Lung microvascular endothelial cell (primary cell): ENCODE results near the gene RNU6-1. TPM values are rescaled to one million over a fixed set of nuclear protein-coding genes. Genes with fewer than 3 reads are reported as not detected.
A peak's percentile ranks its signal among the peaks of the same experiment; 100 is the strongest.

Source experiments
- DNase-seq, 2 donors: peaks; one replicate each; pipeline versions ENCODE4 v3.0.0 to v3.0.0-alpha.2; 2010; ENCODE audit warnings: low read depth in 2 of 2
- total RNA-seq: library from RNA; depleted of rRNA; stranded (reverse); fragments of >200 nt; gene quantifications from 2 replicates; pipeline ENCODE4 v1.2.1, GENCODE V29; 2014

RNU6-1 gene
- total RNA-seq, 1 donor from 2014 or later: not detected

DNA sequence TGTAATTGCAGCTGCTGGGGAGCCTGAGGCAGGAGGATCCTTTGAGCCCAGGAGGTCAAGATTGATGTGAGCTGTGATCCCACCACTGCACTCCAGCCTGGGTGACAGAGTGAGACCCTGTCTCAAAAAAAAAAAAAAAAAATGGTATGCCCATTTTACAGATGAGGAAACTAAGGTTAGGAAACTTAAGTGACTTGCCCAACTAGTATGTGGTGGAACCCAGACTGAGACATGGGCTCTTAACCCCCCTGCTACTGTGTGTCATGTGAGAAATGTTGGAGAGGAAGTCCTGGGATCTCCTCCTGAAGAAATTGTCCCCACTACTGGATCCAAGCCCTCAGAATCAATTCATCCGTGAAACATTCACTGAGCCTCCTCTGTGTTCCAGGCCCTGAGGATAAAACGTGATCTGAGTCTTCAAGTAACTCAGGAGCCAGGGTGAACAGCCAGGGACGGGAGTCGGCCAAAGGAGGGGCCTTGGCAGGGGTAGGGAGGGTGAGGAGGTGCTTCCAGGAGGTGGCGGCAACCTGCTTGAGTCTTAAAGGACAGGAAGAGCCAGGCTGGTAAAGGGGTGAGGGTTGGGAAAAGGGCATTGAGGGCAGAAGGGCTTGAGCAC lies 19.6 kb upstream of the RNU6-1 start:
- no peak for DNase-seq

- no peak for DNase-seq
Observed at GRCh38 chr15:67857220-67857619, 17.4 kb upstream of the RNU6-1 start.

- no peak for DNase-seq
Observed at GRCh38 chr15:67855842-67856241, 16.0 kb upstream of the RNU6-1 start.

GRCh38 chr15:67854358-67854757 lies 14.5 kb upstream of the RNU6-1 start:
- DNase-seq: peak in 1 of 2 donors; percentile 70

DNA sequence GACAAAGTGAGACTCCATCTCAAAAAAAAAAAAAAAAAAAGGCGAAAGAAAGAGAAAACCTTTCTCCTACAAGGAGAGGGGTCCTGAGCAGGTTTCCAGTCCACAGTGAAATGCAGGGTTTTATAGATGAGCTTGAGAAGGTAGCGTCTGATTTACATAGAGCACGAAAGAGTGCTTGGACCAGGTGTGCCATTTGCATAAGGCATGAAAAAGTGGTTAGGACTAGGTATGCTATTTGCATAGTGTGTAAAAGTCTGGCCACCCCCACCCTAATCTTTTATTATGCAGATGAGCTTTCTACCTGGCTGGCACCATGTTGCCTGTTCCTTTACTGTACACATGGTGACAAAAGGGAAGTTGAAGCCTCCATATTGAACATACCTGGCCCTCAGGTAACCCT lies 13.6 kb upstream of the RNU6-1 start:
- no peak for DNase-seq

DNA sequence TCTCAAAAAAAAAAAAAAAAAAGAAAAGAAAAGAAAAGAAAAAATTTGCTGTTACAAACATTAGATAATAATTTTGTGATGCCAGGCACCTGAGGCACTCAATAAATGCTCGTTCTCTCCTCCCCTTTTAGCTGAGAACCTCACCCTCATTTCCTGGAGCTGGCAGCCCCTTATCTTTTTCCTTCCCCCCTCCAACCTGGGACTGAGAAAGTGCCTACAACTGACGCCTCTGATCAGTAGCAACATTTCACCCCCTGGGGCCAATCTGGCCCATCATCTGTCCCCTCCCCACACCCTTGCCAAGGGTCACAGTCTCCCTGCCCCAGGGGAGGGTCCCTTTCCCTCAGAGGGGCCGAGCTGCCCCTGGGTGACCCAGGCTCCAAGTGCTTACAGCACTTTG lies 12.6 kb upstream of the RNU6-1 start:
- no peak for DNase-seq

- DNase-seq: no peak
Observed at GRCh38 chr15:67850994-67851571, 11.2 kb upstream of the RNU6-1 start.

DNA sequence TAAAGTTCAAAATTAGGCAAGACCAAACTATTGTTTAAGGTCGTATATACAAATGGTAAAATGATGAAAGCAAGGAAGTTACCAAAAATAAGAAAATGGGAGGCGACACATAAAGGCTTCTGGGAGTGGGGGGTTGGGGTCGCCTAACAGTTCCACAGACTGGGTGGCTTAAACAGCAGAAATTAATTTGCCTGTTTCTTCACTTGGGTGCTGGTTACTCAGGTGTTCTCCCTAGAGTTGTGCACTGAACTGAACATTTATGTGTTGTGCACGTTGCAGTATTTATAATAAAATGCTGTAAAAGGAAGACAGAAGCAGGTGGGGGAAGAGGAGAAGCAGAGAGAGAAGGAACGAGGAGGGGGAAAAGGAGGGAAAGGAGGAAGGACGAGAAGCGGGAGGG lies 10.5 kb upstream of the RNU6-1 start:
- DNase-seq: no peak

DNA sequence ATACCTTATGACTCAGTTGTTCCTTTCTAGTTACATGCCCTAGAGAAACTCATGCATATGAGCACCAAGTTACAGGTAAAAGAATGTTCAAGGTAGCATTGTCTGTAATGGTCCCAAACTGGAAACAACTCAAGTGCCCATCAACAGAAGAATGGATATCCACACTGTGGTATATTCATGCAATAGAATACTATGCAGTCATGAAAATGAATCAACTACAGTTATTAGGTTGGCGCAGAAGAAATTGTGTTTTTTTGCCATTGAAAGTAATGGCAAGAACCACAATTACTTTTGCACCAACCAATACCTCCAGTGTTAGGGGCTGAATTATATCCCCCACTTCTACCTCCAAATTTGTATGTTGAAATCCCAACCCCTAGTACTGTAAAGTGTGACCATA lies 9.7 kb upstream of the RNU6-1 start:
- no peak for DNase-seq

DNA sequence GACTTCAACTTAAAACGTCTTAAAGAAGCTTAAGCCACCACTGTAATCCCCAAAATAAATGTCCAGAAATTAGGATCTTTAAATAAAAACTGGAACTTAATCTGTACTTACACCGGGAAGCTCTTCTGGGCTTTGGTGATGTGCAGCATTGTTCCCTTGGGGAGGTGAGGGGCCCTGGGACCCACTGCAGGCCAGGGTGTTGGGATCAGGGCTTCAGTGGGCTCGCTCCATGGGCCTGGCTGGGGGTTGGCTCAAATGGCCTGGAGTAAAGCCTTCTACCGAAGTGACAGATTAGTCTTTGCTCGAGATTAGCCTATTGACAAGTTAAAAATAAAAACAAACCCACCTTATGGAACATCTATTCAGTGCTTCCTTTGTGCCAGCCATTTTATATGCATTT lies 6.1 kb upstream of the RNU6-1 start:
- no peak for DNase-seq

GRCh38 chr15:67843571-67844387 lies 3.9 kb upstream of the RNU6-1 start:
- peak; percentile 54 to 94 for DNase-seq

DNA sequence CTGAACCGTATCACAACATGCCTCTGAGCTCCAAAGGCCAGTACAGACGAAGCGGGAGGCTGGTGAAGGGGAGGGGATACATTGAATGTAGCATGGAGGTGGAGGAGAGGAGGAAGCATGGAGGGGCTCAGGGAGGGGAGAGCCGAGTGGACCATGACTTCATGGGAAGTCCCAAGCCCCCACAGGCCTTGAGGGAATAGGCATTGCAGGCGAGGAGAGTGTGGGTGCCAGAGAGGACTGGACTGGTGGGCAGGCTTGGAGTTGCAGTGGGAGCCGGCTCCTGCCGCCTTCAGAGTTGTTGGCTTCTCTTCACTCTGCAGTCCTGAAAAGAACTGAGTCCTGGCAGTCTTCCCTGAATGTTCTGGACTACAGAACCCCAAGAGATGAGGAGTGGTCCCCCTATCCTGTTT lies 3.3 kb upstream of the RNU6-1 start:
- peak in 1 of 2 donors; percentile 35 for DNase-seq

GRCh38 chr15:67841513-67841762 lies 1.6 kb upstream of the RNU6-1 start:
- DNase-seq: no peak

GRCh38 chr15:67840749-67841512 lies 1.1 kb upstream of the RNU6-1 start:
- DNase-seq: peak in 1 of 2 donors; percentile 33

DNA sequence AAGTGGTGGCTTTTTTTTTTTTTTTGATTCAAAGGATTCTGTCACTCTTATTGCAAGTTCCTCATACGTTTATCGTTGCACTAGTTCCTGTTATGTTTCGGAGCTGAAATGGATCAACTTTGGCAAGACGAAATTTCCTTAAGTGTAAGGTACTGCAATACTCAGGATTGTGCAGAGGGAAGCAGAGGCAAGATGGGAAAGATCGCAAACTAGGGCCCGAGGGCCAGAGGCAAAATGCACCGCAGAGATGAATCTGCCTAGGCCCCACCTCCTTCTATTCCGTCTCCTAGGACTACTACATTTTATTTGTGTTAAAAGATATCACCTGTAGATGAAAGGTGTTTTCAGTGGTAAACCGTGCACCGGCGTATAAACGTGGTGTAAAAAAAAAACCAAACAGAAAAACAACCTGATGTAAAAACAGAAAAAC lies 331 bp downstream of the RNU6-1 start:
- peak; percentile 28 to 34 for DNase-seq

DNA sequence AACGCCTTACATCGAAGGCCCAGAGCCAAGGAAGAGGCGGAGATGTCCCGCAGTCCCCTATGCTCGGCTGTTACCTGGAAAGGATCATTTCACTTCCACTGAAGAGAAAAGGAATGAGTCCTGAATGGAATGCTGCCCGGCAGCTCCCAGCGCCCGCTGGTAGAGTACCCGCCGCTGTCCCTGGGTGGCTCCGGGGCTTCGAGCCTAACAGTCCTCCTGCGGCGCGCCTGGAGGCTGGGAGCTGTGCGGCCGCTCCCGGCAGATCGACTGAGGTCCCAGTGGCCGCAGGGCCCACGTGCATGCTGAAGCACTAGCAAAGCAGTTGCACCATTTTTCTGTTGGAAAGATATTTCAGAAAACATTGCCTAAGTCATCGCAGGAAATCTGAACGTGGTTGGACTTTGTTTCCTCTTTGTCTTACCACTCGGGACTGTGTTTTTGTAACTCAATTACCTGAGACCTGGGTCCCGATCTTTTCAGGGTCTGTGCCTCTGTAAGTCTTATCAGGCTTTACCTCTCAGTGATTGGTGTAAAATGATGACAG lies 984 bp downstream of the RNU6-1 start:
- peak; percentile 39 to 49 for DNase-seq

DNA sequence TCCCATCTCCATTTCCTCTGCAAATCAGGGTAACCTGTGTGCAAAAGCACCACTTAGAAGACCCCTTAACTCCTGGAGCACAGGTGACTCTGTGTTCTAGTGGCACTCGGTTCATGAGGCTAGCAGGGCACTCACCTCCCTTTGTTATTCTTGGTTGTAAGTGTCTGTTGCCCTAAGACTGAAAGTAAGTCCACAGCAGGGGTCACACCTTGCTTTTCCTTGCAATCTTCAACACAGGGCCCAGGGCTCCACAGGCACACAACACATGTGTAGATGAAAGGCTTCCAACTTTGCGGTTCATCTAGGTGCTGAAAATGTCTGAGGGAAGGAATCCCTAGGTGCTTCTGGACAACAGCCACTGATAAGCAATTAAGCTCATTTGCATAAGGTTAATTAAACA lies 2.9 kb downstream of the RNU6-1 start:
- no peak for DNase-seq

GRCh38 chr15:67836477-67836876 lies 3.4 kb downstream of the RNU6-1 start:
- peak; percentile 51 to 66 for DNase-seq

DNA sequence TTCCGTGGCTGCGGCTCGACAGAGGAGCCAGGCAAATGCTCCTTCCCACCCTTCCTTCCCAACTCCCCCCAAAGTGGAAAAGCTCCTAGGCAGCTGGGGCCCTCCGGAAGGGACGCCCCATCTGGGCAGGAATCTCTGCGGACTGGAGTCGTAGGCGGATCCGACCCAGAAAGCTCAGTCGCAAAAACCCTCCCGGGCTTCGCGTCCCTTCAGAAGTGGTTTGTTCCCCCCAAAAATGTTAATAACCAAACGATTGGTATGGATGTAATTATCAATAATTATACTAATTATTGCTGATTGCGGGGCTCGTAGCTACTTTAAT lies 3.8 kb downstream of the RNU6-1 start:
- no peak for DNase-seq

DNA sequence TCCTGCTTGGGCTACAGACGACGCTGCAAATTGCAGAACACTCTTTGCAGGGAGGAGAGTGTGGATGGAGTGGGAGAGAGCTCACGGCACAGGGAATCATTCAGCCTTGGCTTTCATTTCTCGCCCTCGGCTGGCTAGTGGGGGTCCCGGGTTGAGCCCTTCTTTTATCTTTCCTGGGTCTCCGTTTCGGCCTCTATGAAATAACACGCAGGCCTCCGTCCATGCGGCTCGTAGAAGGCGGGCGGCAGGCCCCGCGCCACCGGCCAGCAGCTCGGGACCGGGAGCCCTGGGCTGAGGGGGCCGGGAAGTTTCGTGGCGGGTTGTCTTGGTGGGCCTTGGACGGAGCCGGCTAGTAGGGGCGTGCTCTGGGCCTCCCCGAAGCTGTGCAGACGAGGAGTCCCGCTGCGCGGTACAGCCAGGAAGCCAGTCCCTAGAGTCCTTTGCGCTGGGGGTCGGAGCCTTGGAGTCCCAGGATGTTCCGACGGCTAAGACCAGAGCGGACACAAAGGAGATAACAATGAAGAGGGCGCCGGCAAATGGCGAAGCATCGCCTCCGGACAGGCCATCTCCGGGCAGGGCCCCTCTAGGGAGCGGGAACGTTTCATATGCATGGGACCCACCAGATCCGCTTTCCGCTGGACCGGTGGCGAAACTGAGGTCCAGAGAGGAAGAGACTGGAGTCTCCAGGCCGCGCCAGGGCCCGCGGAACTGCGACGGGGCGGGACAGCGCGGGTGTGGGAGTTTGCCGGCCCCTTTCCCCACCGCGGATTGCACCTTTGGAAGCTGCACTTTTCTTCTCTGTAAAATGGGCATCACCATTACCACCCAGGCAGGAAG lies 4.3 kb downstream of the RNU6-1 start:
- DNase-seq: no peak

GRCh38 chr15:67834581-67835296 lies 5.1 kb downstream of the RNU6-1 start:
- DNase-seq: no peak
